ENCODE measurements around the gene CACNA1F.
A peak's percentile ranks its signal among the peaks of the same experiment; 100 is the strongest.
"Not testable (repeated sequence)": the region's sequence is repeated elsewhere in the genome, so short reads cannot be mapped to it uniquely, and the experiment has no call there.

The CACNA1F gene

DNA sequence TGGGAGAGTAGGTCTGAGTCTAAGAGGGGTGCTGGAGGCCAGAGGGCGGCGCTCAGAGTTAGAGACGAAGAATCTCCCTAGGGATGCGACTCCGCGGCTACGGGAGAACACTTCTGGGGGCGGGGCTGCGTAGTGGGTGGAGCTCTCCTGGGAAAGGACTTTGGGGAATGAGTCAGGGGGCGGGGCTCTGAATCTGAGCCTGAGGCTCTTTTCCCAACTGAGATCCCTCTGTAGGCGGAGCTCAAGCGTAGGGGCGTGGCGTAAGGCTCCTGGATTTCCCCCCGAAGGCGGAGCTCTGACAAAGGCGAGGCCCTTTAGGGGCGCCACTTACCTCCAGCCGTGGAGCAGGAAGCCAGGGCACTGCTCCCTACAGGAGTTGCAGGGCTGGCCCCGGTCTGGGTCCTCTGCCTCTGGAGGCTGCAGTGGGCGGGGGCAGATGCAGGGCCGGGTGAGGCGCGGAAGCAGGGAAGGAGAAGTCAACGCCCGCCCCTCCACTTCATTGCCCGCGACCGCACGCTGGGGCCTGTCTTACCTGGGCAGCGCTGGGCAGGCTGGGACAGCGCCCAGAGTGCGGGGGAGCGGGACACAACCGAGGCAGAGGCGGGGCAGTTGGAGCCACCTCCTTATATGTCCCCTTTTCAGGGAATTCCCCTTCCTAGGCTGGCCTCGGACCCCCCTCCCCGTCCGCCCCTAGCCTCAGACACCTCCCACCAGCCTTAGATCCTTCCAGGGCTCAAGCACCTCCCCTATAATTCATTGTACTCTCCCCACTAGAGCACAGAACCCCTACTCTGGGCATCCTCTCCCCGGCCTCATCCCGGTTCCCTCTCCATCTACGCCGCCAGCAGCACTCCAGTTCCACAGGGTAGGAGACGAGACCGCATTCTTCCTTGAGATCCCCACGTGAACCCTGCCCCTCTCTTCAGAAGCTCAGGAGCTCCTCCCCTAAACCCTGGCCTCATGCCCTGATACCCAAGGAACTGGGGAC lies 48.6 kb downstream of the CACNA1F start:
- DNase-seq (ENCODE audit: low read depth in 1 of 2, low spot score in 1 of 2) = peak; percentile 70 to 97
- TF ChIP-seq JUND (IDR thresholded peaks at IDR 0.05; ENCODE audit: low read depth) = no peak
- in situ Hi-C loops (cut with HindIII; ENCODE audit: low pct_unique_long_range_greater_than_20kb, low sequenced_read_pairs) = no loop called here

DNA sequence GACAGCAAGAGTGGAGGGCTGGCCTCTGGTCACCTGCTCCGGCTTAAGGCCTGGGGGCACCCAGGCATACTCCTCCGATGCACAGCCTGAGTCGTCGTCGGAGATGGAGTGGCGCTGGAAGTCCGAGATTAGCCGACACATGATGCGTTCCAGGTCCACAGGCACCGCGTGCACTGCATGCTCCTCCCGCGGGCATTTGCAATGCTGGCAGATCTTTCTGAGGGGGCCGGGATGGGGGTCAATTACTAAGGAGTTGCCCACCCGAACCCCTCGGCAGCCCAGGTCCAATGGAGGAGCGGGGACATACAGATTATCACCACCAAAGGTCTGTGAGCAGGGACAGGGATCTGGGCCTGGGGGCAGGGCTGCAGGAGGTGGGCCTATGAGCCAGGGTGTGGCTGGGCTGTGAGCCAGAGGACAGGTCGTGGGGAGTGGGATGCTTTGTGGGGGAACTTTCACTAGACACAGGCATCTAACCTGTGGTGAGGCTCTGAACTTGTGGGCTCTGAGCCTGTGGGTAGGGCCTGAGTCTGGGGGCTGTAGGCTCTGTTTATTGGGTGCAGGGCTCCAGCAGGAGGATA lies 49.3 kb downstream of the CACNA1F start:
- no peak for DNase-seq (ENCODE audit: low read depth in 1 of 2, low spot score in 1 of 2)
- TF ChIP-seq JUND (IDR thresholded peaks at IDR 0.05; ENCODE audit: low read depth) = no peak
- in situ Hi-C loops (cut with HindIII; ENCODE audit: low pct_unique_long_range_greater_than_20kb, low sequenced_read_pairs) = no loop called here

- in situ Hi-C loops (cut with HindIII; ENCODE audit: low pct_unique_long_range_greater_than_20kb, low sequenced_read_pairs) = no loop called here
- no peak for TF ChIP-seq JUND (IDR thresholded peaks at IDR 0.05; ENCODE audit: low read depth)
- DNase-seq (ENCODE audit: low read depth in 1 of 2, low spot score in 1 of 2) = no peak
Measured at GRCh38 chrX:49179358-49179757, 53.8 kb downstream of the CACNA1F start.

DNA sequence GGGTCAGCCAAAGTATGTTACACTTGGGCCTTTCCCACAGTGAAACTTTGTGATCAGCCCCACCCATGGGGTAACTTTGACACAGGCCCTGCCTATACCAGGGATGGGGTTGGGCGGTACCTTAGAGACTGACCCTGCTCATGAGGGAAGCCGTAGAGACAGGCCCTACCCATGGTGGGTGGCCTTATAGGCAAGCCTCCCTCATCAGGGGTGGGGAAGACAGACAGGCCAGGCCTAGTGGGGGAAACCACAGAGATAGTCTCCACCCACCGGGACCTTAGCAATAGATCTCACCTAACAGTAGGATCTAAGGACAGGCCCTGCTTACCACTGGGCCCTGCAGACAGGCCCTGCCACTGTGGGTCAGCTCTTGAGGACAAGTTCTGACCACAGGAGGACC lies 54.6 kb downstream of the CACNA1F start:
- in situ Hi-C loops (cut with HindIII; ENCODE audit: low pct_unique_long_range_greater_than_20kb, low sequenced_read_pairs) = no loop called here
- no peak for TF ChIP-seq JUND (IDR thresholded peaks at IDR 0.05; ENCODE audit: low read depth)
- no peak for DNase-seq (ENCODE audit: low read depth in 1 of 2, low spot score in 1 of 2)

GRCh38 chrX:49177873-49178480 lies 55.2 kb downstream of the CACNA1F start:
- in situ Hi-C loops (cut with HindIII; ENCODE audit: low pct_unique_long_range_greater_than_20kb, low sequenced_read_pairs) = no loop called here
- TF ChIP-seq JUND (IDR thresholded peaks at IDR 0.05; ENCODE audit: low read depth) = no peak
- DNase-seq (ENCODE audit: low read depth in 1 of 2, low spot score in 1 of 2) = no peak

DNA sequence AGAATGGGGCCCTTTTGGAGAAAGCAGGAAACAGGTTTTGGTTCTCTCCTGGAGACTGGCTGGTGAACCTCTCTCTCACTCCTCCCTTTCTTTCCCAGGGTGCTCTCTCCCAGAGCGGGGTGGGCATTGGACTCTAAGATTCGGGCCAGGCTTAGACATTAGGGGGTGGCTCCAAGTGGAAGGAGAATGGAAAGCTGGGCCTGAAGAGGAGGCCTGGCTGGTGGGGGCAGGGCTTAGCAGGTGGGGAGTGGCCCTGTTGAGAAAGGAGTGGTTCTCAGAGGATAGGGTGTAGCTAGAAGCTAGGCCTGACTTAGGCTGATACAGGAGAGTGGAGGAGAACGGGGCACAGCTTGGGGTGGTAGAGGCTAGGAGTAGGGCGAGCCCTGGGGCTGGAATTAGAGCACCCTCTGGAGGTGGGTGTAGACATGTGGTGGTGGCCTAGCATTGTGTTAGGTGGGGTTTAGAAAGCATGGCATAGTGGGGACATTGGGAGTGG lies 55.8 kb downstream of the CACNA1F start:
- in situ Hi-C loops (cut with HindIII; ENCODE audit: low pct_unique_long_range_greater_than_20kb, low sequenced_read_pairs) = no loop called here
- no peak for DNase-seq (ENCODE audit: low read depth in 1 of 2, low spot score in 1 of 2)
- no peak for TF ChIP-seq JUND (IDR thresholded peaks at IDR 0.05; ENCODE audit: low read depth)

GRCh38 chrX:49176421-49177326 lies 56.5 kb downstream of the CACNA1F start:
- in situ Hi-C loops (cut with HindIII; ENCODE audit: low pct_unique_long_range_greater_than_20kb, low sequenced_read_pairs) = no loop called here
- no peak for TF ChIP-seq JUND (IDR thresholded peaks at IDR 0.05; ENCODE audit: low read depth)
- peak in 1 of 2 experiments; percentile 53 for DNase-seq (ENCODE audit: low read depth in 1 of 2, low spot score in 1 of 2)

- TF ChIP-seq JUND (IDR thresholded peaks at IDR 0.05; ENCODE audit: low read depth) = no peak
- no peak for DNase-seq (ENCODE audit: low read depth in 1 of 2, low spot score in 1 of 2)
- in situ Hi-C loops (cut with HindIII; ENCODE audit: low pct_unique_long_range_greater_than_20kb, low sequenced_read_pairs) = no loop called here
Measured at GRCh38 chrX:49175435-49176274, 57.5 kb downstream of the CACNA1F start.

GRCh38 chrX:49174723-49175122 lies 58.4 kb downstream of the CACNA1F start:
- DNase-seq (ENCODE audit: low read depth in 1 of 2, low spot score in 1 of 2) = peak in 1 of 2 experiments; percentile 59
- no peak for TF ChIP-seq JUND (IDR thresholded peaks at IDR 0.05; ENCODE audit: low read depth)
- in situ Hi-C loops (cut with HindIII; ENCODE audit: low pct_unique_long_range_greater_than_20kb, low sequenced_read_pairs) = no loop called here

GRCh38 chrX:49173544-49173943 lies 59.6 kb downstream of the CACNA1F start:
- in situ Hi-C loops (cut with HindIII; ENCODE audit: low pct_unique_long_range_greater_than_20kb, low sequenced_read_pairs); DNase-seq (ENCODE audit: low read depth in 1 of 2, low spot score in 1 of 2): not testable (repeated sequence)

- in situ Hi-C loops (cut with HindIII; ENCODE audit: low pct_unique_long_range_greater_than_20kb, low sequenced_read_pairs) = no loop called here
- peak in 1 of 2 experiments; percentile 90 for DNase-seq (ENCODE audit: low read depth in 1 of 2, low spot score in 1 of 2)
- no peak for TF ChIP-seq JUND (IDR thresholded peaks at IDR 0.05; ENCODE audit: low read depth)
Measured at GRCh38 chrX:49172280-49172780, 60.8 kb downstream of the CACNA1F start.
